Activated CD4-positive, alpha-beta T cell treated with anti-CD3 and anti-CD28 coated beads, Interleukin-2, amount 50 U/mL, for 1 hour (primary cell): Measurements from ENCODE around the gene GOLGA8F.
"Not testable (repeated sequence)": the region's sequence is repeated elsewhere in the genome, so short reads cannot be mapped to it uniquely, and the experiment has no call there.

Source experiments
- DNase-seq: peaks from one replicate; pipeline ENCODE4 v3.0.0-alpha.2; 2020

The GOLGA8F gene, protein sequence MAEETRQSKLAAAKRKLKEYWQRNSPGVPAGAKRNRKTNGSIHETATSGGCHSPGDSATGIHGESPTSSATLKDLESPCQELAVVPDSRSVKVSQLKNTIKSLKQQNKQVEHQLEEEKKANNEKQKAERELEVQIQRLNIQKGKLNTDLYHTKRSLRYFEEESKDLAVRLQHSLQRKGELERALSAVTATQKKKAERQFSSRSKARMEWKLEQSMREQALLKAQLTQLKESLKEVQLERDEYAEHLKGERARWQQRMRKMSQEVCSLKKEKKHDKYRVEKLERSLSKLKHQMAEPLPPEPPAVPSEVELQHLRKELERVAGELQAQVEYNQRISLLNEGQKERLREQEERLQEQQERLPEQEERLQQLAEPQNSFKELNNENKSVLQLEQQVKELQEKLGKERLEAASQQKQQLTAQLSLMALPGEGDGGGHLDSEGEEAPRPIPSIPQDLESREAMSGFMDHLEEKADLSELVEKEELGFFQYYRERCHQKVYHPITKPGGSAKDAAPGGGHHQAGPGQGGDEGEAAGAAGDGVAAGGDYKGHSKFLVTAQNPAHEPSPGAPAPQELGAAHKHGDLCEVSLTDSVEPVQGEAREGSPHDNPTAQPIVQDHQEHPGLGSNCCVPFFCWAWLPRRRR

GRCh38 chr15:28378364-28378763 is at the start of gene GOLGA8F:
TSS of gene GOLGA8F (plus strand) at chr15:28378664. CDS start at chr15:28378762, 98 bp downstream.
- not testable (repeated sequence) for DNase-seq

DNA sequence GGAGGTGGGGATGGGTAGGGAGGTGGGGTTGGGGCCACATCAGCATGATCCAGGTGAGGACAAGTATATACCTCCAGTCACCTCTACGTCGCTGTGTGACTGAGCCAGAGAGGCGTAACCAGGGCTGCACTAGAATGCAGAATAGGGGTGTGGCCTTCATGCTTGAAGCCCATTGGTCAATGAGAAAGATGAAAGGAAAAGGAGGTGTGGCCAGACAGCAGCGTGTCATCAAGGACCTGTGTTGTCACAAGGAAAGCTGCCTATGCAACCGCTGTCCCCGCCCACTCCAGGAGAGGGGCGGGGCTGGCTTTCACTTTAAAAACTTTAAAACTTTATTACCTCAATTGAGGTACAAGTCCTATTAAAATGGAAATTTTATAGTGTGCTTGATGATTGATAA is 20.5 kb upstream of the GOLGA8F start, which contains the start of gene GOLGA6L24:
Gene GOLGA6L24 (minus strand): TSS at position 101 of the 400 bp plus-strand sequence. CDS start 61 bp downstream, at position 40.
- not testable (repeated sequence) for DNase-seq

GRCh38 chr15:28365502-28365901 is 13.0 kb upstream of the GOLGA8F start:
- not testable (repeated sequence) for DNase-seq

- DNase-seq: not testable (repeated sequence)
Measured at GRCh38 chr15:28380053-28380452, 1.6 kb downstream of the GOLGA8F start.

- not testable (repeated sequence) for DNase-seq
Measured at GRCh38 chr15:28396022-28396421, 17.6 kb downstream of the GOLGA8F start.

DNA sequence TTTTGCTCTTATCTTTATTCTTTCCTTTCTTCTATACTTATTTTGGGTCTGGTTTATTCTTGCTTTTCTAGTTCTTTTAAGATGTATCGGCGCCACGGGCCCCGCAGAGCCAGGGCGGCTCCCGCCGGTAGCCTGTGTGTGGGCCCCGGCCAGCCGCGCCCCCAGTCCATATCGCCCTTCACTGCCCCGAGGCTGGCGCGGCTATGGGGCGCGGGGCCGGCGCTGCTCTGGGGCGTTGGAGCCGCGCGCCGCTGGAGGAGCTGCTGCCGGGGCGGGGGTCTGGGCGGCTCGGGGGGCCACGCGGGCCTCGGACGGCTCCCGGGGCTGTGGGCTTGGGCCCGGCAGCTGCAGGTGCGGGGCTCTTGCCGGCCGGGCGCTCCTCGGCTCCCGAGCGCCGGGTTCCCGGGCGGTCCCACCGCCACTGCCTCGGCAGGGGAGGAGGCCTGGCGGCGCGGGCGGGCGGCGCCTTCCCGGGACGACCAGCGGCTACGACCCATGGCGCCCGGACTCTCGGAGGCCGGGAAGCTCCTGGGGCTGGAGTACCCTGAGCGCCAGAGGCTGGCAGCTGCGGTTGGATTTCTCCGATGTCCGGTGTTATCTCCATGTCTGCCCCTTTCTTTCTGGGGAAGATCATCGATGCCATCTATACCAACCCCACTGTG is 24.4 kb downstream of the GOLGA8F start:
- not testable (repeated sequence) for DNase-seq

DNA sequence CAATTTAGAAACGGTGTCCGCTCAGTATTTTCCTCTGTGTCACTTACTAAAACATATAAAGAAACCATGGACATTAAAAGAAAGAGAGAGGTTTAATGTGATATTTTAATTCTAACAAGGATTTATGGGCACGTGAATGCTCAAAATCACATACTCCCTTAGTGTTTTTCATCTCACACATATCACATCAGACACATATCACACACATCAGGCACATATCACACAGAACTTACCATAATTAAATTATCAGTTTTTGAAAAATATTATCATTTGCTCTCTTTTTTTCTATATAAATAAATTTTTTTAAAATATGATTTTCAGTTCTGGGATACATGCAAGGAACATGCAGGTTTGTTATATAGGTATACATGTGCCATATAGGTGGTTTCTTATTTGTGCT is 42.0 kb downstream of the GOLGA8F start:
- DNase-seq: not testable (repeated sequence)

- not testable (repeated sequence) for DNase-seq
Measured at GRCh38 chr15:28435594-28435993, 57.1 kb downstream of the GOLGA8F start.
